ENCODE data around the gene BPTF.
"Not testable (repeated sequence)": the region's sequence is repeated elsewhere in the genome, so short reads cannot be mapped to it uniquely, and the experiment has no call there.

BPTF gene

DNA sequence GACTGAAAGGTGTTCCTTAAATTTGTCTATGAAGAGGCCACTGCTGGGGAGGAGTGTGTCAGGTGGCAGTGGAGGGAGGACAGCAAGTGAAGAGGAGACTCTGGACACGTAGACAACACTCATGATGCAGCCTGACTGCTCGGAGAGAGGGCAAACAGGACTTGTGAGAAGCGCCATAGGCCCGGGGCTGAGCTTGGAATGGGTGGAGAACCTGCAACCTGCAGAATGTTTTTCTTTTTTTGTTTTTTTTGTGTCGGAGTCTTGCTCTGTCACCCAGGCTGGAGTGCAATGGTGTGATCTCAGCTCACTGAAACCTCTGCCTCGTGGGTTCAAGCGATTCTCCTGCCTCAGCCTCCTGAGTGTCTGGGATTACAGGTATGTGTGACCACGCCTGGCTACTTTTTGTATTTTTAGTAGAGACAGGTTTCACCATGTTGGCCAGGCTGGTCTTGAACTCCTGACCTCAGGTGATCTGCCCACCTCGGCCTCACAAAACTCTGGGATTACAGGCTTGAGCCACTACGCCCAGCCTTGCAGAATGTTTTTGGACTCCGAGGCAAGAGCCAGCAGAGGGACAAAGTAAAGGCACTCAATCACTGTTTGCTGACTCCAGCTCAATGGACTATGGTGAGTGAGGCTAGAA is 189.9 kb downstream of the BPTF start:
- no peak for DNase-seq

DNA sequence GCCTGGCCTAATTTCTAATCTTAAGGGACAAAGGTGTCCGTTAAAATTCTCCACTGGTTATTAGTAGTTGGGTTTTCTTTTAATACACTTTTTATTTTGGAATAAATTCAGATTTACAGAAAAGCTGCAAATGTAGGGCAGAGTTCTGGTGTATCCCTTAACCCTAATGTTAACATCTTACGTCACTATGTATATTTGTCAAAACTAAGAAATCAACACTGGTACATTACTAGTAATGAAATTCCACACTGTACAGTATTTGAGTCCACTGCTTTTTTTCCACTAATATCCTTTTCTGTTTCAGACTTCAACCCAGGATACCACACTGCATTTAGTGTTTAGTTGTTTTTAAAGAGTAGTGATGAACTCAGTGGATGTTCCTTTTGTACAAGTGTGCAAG is 191.5 kb downstream of the BPTF start:
- no peak for DNase-seq

DNA sequence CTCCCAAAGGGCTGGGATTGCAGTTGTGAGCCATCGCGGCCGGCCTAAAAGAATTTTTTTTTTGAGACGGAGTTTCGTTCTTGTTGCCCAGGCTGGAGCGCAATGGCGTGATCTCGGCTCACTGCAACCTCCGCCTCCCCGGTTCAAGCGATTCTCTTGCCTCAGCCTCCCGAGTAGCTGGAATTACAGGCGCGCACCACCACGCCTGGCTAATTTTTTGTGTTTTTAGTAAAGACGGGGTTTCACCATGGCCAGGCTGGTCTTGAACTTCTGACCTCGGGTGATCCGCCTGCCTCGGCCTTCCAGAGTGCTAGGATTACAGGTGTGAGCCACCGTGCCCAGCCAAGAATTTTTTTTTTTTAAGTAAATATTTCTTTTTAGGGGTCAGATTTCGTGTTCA is 193.2 kb downstream of the BPTF start:
- not testable (repeated sequence) for DNase-seq

DNA sequence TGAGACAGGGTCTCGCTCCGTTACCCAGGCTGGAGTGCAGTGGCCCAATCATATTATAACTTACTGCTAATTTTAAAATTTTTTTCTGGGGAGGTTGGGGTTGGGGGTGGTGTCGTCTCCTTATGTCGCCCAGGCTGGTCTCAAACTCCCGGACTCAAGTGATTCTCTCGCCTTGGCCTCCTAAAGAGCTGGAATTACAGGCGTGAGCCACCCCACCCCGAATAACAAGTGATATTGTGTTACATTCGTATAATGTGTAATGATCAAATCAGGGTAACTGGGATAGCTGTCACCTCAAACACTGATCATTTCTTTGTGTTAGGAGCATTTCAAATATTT is 194.0 kb downstream of the BPTF start:
- DNase-seq, result no peak

DNA sequence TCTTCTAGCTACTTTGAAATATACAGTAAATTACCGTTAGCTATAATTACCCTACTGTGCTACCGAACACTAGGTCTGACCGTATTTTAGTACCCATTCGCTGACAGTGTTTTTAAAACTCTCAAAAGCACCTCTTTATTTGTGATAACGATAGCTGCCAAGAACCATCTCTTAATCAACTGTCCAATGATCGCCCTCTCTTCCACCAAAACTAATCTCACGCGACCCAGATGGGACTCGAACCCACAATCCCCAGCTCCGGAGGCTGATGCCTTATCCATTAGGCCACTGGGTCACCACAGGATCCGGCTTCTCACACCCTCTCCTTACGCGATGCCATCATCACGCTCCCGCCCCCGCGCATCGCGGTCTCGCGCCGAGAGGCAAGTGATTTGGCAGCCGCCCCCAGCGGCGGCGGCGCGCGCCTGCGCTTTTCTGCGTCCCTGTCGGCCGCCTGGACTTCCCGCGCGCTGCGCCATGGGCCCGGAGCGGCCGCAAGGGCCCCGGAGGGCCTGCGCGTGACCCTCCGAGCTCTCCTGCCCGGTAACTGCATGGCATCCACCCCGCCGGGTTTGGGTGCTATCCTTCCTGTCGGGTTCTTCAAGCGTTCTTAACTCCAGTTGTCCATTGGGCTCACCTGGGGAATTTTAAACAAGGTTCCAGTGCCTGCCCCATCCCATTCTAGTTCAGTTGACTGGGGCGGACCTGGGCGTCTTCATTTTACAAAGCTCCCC is 194.5 kb downstream of the BPTF start:
- DNase-seq, result peak; percentile 98

DNA sequence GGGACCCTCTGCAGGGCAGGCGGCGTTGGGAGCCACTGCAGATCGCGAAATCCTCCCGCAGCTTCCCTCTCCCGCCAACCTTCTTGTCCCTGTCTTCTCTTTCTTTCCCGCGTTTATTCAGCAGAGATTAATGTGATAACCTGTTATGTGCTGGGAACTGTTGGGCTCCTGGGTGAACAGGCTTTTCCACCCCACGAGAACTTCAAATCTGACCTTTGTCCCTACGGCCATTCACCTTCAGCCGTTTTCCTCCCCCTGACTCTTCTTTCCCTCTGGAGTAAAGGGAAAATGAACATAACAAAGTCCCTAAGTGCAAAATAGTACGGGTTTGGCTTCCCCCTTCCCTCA is 195.1 kb downstream of the BPTF start:
- DNase-seq, result no peak

DNA sequence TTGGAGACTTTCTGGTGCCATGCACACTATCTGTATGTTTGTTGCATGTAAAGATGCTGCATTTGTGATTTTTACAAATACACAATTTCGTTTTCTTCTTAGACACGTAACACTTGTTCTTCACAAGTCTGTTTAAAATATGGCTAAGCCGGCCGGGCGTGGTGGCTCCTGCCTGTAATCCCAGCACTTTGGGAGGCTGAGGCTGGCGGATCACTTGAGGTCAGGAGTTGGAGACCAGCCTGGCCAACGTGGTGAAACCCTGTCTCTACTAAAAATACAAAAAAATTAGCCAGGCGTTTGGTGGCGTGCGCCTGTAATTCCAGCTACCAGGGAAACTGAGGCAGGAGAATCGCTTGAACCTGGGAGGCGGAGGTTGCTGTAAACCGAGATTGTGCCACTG is 195.5 kb downstream of the BPTF start:
- DNase-seq, result not testable (repeated sequence)

DNA sequence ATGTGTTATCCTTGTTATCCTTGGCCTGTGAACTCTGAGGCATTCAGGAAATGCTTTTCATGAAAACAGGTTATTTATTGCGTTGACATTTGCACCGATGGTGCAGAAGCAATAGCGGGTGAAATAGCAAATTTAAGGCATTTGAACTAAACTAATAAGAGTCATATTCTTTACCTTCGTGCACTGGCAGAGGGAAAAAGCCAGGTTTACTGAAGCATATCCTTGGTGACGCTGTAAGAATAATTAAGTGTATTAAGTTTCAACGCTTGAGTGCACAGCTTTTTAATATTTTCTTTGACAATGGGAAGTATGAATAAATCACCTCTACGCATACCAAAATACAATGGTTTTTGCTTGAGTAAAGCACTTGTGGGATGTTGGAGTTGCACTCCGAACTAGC is 196.7 kb downstream of the BPTF start:
- no peak for DNase-seq

DNA sequence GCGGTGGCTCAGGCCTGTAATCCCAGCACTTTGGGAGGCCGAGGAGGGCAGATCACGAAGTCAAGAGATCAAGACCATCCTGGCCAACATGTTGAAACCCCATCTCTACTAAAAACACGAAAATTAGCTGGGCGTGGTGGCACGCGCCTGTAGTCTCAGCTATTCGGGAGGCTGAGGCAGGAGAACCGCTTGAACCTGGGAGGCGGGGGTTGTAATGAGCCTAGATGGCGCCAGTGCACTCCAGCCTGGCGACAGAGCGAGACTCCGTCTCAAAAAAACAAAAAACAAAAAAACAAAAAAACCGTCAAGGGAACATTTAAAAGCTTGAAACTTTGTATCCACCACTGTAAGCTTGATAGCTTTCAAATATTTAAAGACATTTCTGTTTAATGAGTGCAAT is 197.2 kb downstream of the BPTF start:
- not testable (repeated sequence) for DNase-seq

DNA sequence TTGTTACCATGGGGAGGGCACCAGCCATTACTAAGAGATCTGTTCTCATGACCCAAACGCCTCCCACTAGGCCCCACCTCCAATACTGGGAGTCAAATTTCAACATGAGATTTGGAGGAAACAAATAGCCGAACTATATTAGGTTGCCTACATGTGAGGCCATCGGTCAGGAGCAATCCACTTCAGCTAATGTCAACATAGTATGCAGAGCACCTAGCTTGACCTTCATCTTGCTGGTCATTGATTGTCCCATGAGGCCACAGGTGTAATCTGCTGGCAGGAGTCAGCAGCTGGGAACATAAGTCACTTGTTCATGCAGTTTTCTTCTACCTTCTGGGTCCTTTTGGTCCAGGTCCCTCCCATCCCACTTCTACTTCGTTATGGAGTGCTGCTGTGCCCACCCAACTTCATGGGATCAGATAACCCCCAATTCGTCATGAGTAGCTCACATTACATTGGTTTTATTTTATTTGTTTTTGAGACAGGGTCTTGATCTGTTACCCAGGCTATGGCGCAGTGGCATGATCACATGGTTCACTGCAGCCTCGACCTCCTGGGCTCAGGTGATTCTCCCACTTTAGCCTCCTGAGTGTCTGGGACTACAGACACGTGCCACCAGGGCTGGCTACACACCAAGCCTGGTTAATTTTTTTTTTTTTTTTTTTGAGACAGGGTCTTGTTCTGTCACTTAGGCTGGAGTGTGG is 204.4 kb downstream of the BPTF start:
- DNase-seq, result no peak

All from CD4-positive, alpha-beta T cell treated with Interleukin-10 for 1 hour (primary cell).